ENCODE data around the gene PTPRT. TPM values are rescaled to one million over a fixed set of nuclear protein-coding genes. Genes with fewer than 3 reads are reported as not detected.

The PTPRT gene
- total RNA-seq, 1 donor from 2014 or later, result not detected

DNA sequence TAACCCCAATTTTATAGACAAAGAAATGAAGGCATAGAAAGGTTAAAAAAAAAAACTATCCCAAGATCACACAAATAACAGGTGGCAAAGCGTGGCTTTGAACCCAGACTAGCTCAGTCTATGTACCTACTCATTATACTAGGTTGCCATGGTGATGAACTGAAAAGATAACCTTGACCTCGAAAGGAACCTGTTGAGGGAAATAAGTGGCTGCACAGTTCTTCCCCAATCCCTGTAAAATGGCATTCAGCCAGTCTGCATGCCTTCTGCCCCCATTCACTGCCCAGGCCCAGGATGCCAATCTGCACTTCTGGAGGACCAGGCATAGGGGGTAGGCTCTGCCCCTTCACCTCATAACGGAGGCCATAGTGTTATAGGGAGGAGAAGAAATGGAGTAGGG lies 295.2 kb downstream of the PTPRT start:
- H3K4me3 Mint-ChIP-seq (ENCODE audit: low read depth), result no peak overlapping the region

DNA sequence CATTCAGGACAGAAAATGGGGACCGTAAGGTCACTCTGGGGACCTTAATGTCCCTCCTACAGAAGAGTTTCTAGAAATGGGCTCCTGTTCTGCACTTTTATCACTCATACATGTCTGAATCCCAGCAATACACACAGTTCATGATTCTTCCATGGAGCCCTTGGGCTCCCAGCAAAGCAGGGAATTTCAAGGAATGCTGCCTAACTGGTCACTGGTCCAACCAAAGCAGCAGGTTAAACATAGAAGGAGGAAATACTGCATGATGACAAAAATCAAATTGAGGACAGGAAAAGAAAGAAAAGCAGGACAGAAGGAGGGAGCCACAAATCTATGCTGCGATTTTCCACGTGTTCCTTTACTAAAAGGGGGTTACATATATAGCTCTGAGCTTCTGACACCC lies 300.2 kb downstream of the PTPRT start:
- Mint-ChIP-seq H3K4me1 (ENCODE audit: low read depth) (no peaks in the 10 kb centered on the region), H3K27me3 (ENCODE audit: low read depth) (no peaks in the 10 kb centered on the region), H3K36me3 (ENCODE audit: low read depth) (no peaks in the 10 kb centered on the region), H3K9me3 (peaks cover 17% of the 10 kb centered on the region), H3K27ac (no peak overlapping the region), H3K4me3 (ENCODE audit: low read depth) (no peak overlapping the region)
- no peak for DNase-seq (ENCODE audit: low spot score)
- intact Hi-C loops (cut with micrococcal nuclease), result no loop called here

More for the DNA sequence above, 295.2 kb downstream of the PTPRT start:
- H3K9me3 Mint-ChIP-seq, result peaks cover 19% of the 10 kb centered on the region
- intact Hi-C loops (cut with micrococcal nuclease), result no loop called here
- no peak for DNase-seq (ENCODE audit: low spot score)
- H3K27me3 Mint-ChIP-seq (ENCODE audit: low read depth), result no peaks in the 10 kb centered on the region
- H3K27ac Mint-ChIP-seq, result no peak overlapping the region
- H3K4me1 Mint-ChIP-seq (ENCODE audit: low read depth), result no peaks in the 10 kb centered on the region
- no peaks in the 10 kb centered on the region for H3K36me3 Mint-ChIP-seq (ENCODE audit: low read depth)

DNA sequence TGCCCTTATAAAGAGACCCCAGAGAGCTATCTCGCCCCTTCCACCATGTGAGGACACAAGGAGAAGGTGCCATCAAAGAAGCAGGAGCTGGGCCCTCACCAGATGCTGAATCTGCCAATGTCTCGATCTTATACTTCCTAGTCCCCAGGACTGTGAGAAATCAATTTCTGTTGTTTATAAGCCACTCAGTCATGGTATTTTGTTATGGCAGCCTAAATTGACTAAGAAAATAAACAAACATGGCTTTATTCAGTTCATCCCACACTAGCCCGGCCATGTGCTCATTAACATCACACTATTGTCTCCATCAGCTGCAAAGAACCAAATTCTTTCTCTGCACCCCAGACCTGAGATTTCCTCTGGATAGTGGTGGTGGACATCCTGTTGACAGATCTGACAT lies 302.4 kb downstream of the PTPRT start:
- intact Hi-C loops (cut with micrococcal nuclease), result no loop called here
- H3K4me1 Mint-ChIP-seq (ENCODE audit: low read depth), result no peaks in the 10 kb centered on the region
- peaks cover 13% of the 10 kb centered on the region for H3K9me3 Mint-ChIP-seq
- H3K27me3 Mint-ChIP-seq (ENCODE audit: low read depth), result no peaks in the 10 kb centered on the region
- H3K27ac Mint-ChIP-seq, result no peak overlapping the region
- H3K36me3 Mint-ChIP-seq (ENCODE audit: low read depth), result no peaks in the 10 kb centered on the region
- no peak overlapping the region for H3K4me3 Mint-ChIP-seq (ENCODE audit: low read depth)
- DNase-seq (ENCODE audit: low spot score), result no peak

DNA sequence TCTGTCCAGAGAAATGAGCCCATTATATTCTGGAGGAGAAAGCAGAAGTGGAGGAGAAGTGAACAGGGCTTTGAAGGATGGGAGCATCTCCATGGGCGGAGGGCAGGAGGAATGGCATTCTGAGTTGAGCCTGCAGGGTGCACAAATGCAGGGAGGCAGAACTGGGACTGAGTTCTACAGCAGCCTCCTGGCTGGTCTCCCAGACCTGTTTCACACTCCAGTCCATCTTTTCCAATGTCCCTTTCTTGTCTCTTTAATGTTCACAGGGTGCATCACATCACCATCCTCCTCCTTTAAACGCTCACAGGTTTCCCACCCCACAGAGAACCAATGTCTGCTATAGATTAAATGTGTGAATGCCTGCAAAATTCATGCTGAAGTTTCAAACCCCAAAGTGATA lies 302.9 kb downstream of the PTPRT start:
- Mint-ChIP-seq H3K27ac (no peak overlapping the region), H3K4me1 (ENCODE audit: low read depth) (no peaks in the 10 kb centered on the region)
- intact Hi-C loops (cut with micrococcal nuclease), result no loop called here

DNA sequence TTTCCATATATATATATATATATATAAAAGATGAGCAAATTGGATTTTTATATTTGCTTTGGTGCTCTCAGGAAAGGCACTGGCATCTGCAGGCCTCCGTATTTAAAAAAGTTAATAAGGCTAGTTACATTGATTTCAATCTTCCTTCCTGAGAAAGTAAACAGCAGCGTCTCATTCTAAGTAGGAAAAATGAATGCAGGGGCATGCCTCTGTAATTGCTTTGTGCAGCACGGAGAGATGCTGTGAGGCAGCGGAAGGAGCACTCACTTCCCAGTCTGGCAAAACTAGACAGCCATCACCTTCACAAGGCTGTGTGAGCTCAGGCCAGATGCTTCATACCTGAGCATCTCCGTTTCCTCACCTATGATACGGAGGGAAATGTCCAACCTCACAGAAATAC lies 303.7 kb downstream of the PTPRT start:
- no peak overlapping the region for H3K27ac Mint-ChIP-seq

More for the DNA sequence above, 302.9 kb downstream of the PTPRT start:
- Mint-ChIP-seq H3K27me3 (ENCODE audit: low read depth) (no peaks in the 10 kb centered on the region), H3K36me3 (ENCODE audit: low read depth) (no peaks in the 10 kb centered on the region), H3K9me3 (peaks cover 12% of the 10 kb centered on the region), H3K4me3 (ENCODE audit: low read depth) (no peak overlapping the region)
- no peak for DNase-seq (ENCODE audit: low spot score)

DNA sequence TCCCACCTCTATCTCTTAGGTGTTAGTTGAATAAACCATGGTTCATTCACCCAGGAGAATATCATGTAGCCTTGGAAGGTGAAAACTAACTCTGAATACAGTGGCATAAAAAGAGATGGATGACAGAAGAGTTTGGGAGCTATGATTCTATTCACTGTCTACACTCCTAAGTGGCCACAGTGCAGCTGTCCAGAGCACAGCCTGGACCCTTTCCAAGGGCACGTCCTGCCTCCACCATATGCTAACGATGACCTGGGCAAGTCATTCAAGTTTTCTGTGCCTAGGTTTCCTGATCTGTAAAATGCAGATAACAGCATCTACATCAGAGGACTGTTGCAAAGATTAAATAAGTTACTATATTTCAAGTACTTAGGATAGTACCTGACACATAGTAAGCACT lies 314.1 kb downstream of the PTPRT start:
- no peaks in the 10 kb centered on the region for H3K27me3 Mint-ChIP-seq (ENCODE audit: low read depth)
- no peaks in the 10 kb centered on the region for H3K9me3 Mint-ChIP-seq
- intact Hi-C loops (cut with micrococcal nuclease), result no loop called here
- no peak overlapping the region for H3K4me3 Mint-ChIP-seq (ENCODE audit: low read depth)
- H3K36me3 Mint-ChIP-seq (ENCODE audit: low read depth), result no peaks in the 10 kb centered on the region
- no peak for DNase-seq (ENCODE audit: low spot score)
- H3K4me1 Mint-ChIP-seq (ENCODE audit: low read depth), result no peaks in the 10 kb centered on the region
- H3K27ac Mint-ChIP-seq, result no peak overlapping the region

More for the DNA sequence above, 303.7 kb downstream of the PTPRT start:
- Mint-ChIP-seq H3K9me3 (peaks cover 11% of the 10 kb centered on the region), H3K27me3 (ENCODE audit: low read depth) (no peaks in the 10 kb centered on the region), H3K4me3 (ENCODE audit: low read depth) (no peak overlapping the region), H3K36me3 (ENCODE audit: low read depth) (no peaks in the 10 kb centered on the region), H3K4me1 (ENCODE audit: low read depth) (no peaks in the 10 kb centered on the region)
- no peak for DNase-seq (ENCODE audit: low spot score)
- intact Hi-C loops (cut with micrococcal nuclease), result no loop called here

DNA sequence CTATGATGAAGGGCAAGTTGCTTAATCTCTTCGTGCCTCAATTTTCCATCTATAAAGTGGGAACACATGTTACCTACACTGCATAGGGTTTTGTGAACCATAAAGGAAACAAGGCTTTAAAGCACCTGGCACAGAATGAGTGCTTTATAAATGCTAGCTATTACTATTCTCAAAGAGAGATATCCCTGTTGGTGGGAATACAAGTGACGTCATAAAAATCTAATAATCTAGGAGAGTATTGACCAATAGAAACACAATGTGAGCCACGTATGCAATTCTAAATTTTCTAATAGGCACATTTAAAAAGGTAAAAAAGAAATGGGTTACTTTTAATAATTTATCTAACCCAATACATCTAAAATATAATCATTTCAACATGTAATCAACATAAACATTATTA lies 316.4 kb downstream of the PTPRT start:
- no peak for DNase-seq (ENCODE audit: low spot score)
- H3K4me1 Mint-ChIP-seq (ENCODE audit: low read depth), result no peaks in the 10 kb centered on the region
- H3K36me3 Mint-ChIP-seq (ENCODE audit: low read depth), result no peaks in the 10 kb centered on the region
- H3K27me3 Mint-ChIP-seq (ENCODE audit: low read depth), result no peaks in the 10 kb centered on the region
- no peak overlapping the region for H3K27ac Mint-ChIP-seq
- intact Hi-C loops (cut with micrococcal nuclease), result no loop called here
- H3K9me3 Mint-ChIP-seq, result no peaks in the 10 kb centered on the region
- H3K4me3 Mint-ChIP-seq (ENCODE audit: low read depth), result no peak overlapping the region

DNA sequence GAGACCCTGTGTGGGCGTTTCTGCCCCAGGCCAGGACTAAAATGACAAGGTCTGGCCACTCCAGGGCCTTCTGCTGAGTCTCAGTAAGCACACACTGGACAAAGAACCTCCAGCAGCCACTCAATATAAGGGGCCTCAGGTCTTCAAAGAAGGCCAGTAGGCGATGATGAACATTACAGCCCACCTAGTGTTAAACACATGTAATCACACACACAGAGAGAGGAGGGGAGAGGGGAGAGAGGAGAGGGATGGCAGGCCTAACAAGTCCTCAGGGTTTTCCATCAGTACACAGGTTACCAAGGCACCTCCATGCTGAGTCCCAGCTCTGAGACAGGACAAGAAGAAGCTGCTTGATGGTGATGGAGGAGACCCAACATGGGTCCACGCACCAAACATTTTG lies 325.6 kb downstream of the PTPRT start:
- DNase-seq (ENCODE audit: low spot score), result no peak
- Mint-ChIP-seq H3K4me1 (ENCODE audit: low read depth) (no peaks in the 10 kb centered on the region), H3K36me3 (ENCODE audit: low read depth) (no peaks in the 10 kb centered on the region), H3K27me3 (ENCODE audit: low read depth) (no peaks in the 10 kb centered on the region), H3K9me3 (no peaks in the 10 kb centered on the region), H3K4me3 (ENCODE audit: low read depth) (no peak overlapping the region), H3K27ac (no peak overlapping the region)
- intact Hi-C loops (cut with micrococcal nuclease), result no loop called here

DNA sequence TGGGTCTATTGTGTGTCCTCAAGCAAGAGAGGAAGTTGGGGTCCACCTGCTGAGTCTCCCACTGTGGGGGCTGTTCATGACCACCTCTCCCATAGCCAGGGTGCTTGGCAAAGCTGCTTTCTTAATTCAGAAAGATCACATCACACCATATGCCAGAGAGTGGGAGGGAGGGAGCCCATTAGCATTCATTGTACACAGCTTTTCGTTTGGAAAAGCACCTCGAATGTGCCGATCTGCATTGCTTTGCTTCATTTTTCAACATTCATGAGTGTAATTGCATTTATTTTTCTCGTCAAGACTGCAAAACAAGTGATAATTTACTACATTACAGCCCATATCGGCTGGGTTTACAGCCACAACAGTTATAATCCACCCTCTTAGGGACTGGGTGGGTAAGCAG lies 327.3 kb downstream of the PTPRT start:
- H3K4me1 Mint-ChIP-seq (ENCODE audit: low read depth), result no peaks in the 10 kb centered on the region
- H3K27ac Mint-ChIP-seq, result no peak overlapping the region
- no peak for DNase-seq (ENCODE audit: low spot score)
- no peaks in the 10 kb centered on the region for H3K36me3 Mint-ChIP-seq (ENCODE audit: low read depth)
- no peak overlapping the region for H3K4me3 Mint-ChIP-seq (ENCODE audit: low read depth)
- no peaks in the 10 kb centered on the region for H3K27me3 Mint-ChIP-seq (ENCODE audit: low read depth)
- intact Hi-C loops (cut with micrococcal nuclease), result no loop called here
- no peaks in the 10 kb centered on the region for H3K9me3 Mint-ChIP-seq

DNA sequence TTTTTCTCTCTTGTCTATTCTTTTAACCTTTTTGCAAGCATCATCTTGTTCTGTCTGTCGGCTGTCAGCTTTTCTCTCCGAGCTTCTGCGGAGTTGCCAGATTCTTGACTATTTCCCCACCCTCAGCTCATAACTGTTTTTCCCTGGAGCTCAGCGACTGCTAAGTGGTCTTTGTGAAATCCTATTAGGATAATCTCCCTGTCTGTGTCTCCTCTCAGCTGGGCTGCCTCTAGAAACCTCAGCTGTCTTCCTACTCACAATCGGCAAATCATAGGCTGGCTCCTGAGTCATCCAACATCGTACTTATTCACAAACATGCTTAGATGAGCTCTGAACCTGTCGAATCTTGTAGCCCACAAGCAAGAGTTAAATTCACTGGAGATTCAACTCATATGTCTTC lies 332.3 kb downstream of the PTPRT start:
- H3K27me3 Mint-ChIP-seq (ENCODE audit: low read depth), result no peaks in the 10 kb centered on the region
- no peaks in the 10 kb centered on the region for H3K9me3 Mint-ChIP-seq
- DNase-seq (ENCODE audit: low spot score), result no peak
- intact Hi-C loops (cut with micrococcal nuclease), result no loop called here
- no peak overlapping the region for H3K27ac Mint-ChIP-seq
- no peak overlapping the region for H3K4me3 Mint-ChIP-seq (ENCODE audit: low read depth)
- no peaks in the 10 kb centered on the region for H3K4me1 Mint-ChIP-seq (ENCODE audit: low read depth)
- no peaks in the 10 kb centered on the region for H3K36me3 Mint-ChIP-seq (ENCODE audit: low read depth)

DNA sequence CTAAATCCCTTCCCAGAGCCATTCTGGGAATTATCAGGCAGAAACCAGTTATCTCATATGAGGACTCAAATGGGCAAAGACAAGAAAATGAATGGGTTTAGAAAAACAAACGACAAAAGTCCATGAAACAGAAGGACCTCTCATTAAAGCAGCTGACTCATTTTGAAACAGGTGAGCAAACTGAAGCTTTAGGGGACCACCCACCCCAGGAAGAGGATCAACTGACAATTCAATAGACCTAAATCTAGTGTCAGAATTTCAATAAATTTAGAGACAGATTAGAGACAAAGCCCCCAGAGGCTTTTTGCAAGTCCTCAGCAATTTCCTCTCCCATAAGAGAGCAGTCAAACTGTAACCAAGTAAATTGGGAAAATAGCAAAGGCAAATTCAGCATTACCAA lies 333.8 kb downstream of the PTPRT start:
- H3K27ac Mint-ChIP-seq, result no peak overlapping the region
- no peaks in the 10 kb centered on the region for H3K4me1 Mint-ChIP-seq (ENCODE audit: low read depth)
- H3K9me3 Mint-ChIP-seq, result no peaks in the 10 kb centered on the region
- intact Hi-C loops (cut with micrococcal nuclease), result no loop called here
- H3K36me3 Mint-ChIP-seq (ENCODE audit: low read depth), result no peaks in the 10 kb centered on the region
- no peak overlapping the region for H3K4me3 Mint-ChIP-seq (ENCODE audit: low read depth)
- DNase-seq (ENCODE audit: low spot score), result no peak
- H3K27me3 Mint-ChIP-seq (ENCODE audit: low read depth), result no peaks in the 10 kb centered on the region

DNA sequence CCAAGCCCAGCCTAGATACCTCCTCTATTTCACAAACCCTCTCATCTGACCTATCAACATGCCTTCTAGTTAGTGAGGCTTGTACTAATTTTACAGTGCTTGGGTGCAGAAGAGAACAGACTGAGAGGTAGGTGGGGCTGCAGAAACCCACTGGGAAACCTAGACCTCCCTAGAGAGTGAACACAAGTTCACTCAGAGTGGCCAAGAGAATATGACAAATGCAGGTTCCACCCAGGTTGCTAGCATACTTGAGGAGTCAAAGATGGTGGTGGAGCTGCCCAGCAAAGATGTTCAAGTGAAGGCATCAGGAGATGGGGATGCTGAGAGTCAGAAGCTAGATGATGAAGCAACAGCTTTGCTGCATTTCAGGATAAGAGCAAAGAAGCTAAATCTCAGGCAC lies 337.0 kb downstream of the PTPRT start:
- intact Hi-C loops (cut with micrococcal nuclease), result no loop called here
- no peaks in the 10 kb centered on the region for H3K36me3 Mint-ChIP-seq (ENCODE audit: low read depth)

DNA sequence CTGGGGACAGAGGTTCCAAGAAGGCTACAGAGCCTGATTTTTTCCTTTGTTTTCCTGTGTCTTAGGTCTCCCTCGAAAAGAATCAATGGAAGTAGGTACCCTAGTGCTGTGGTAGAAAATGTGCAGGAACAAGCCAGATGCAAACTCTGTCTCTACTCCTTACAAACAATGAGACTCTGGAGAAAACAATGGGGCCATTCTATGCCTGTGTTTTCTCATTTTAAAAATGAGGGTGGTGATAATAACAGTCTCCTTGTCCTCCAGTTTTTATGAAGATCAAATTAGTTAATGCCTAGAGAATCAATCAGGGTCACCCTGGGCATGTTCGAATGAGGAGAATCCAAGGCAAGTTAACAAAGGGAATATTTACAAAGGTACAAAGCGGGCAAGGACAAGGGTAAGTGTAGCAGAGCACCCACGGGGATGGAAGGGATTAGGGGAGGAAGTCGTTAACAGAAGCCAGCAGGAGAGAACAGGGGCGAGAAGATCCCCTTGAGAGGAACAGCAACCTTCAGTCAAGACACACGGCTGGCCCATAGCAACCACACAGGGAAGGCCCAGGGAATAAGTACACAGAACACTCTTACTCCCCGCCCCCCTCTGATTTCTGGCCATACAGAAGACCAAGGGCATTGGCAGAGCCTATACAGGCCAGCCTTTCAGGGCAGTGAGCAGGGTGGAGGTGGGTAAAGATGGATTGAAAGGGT lies 342.8 kb downstream of the PTPRT start:
- intact Hi-C loops (cut with micrococcal nuclease), result no loop called here
- Mint-ChIP-seq H3K36me3 (ENCODE audit: low read depth) (no peaks in the 10 kb centered on the region), H3K4me1 (ENCODE audit: low read depth) (no peaks in the 10 kb centered on the region), H3K9me3 (peaks cover 36% of the 10 kb centered on the region), H3K27ac (no peak overlapping the region), H3K27me3 (ENCODE audit: low read depth) (no peaks in the 10 kb centered on the region), H3K4me3 (ENCODE audit: low read depth) (no peak overlapping the region)
- DNase-seq (ENCODE audit: low spot score), result no peak

More for the DNA sequence above, 337.0 kb downstream of the PTPRT start:
- H3K9me3 Mint-ChIP-seq, result peaks cover 14% of the 10 kb centered on the region
- H3K27ac Mint-ChIP-seq, result no peak overlapping the region
- no peaks in the 10 kb centered on the region for H3K27me3 Mint-ChIP-seq (ENCODE audit: low read depth)
- no peak for DNase-seq (ENCODE audit: low spot score)
- no peaks in the 10 kb centered on the region for H3K4me1 Mint-ChIP-seq (ENCODE audit: low read depth)
- H3K4me3 Mint-ChIP-seq (ENCODE audit: low read depth), result no peak overlapping the region

DNA sequence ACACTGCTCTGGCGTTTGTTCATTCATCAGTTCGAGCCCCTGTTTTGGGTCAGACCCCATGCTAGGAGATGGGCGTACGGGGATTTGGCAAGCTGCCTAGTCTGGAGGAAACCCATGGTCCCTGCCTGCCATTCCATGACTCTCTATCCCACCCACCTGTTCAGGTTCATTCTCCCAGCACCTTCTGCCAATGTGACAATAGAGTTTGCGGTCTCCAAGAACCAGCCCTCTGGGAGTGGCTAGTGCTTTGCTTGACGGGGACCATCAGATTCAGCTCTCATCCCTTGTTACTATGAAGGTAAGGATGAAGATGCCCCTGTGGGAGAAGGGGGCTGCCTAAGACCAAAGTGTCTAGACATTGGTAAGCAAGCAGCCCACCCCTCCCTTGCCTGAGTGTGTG lies 345.0 kb downstream of the PTPRT start:
- Mint-ChIP-seq H3K4me3 (ENCODE audit: low read depth) (no peak overlapping the region), H3K27ac (no peak overlapping the region), H3K9me3 (peaks cover 37% of the 10 kb centered on the region), H3K4me1 (ENCODE audit: low read depth) (no peaks in the 10 kb centered on the region), H3K27me3 (ENCODE audit: low read depth) (no peaks in the 10 kb centered on the region), H3K36me3 (ENCODE audit: low read depth) (no peaks in the 10 kb centered on the region)
- intact Hi-C loops (cut with micrococcal nuclease), result no loop called here
- no peak for DNase-seq (ENCODE audit: low spot score)
